A549 (cell line): ENCODE results near the gene CCDC71L. TPM values are rescaled to one million over a fixed set of nuclear protein-coding genes. Genes with fewer than 3 reads are reported as not detected.

ENCODE experiments used
- ATAC-seq, 2 experiments: fragments of 200-7000 bp in 1 of 2; fragments of >200 bp in 1 of 2; cut with Nextera tagmentation in 1 of 2; cut with Tn5 transposase in 1 of 2; 3 replicates each; pipeline versions ENCODE4 v1.8.0 to v1.9.1; 2018 to 2020; ENCODE audit warnings: mild to moderate bottlenecking in 1 of 2, moderate library complexity in 1 of 2
- CTCF ChIA-PET: fragments of 300-600 bp; sonication (Branson Sonifier 250); formaldehyde crosslinking; extraction: SDS; loops from one replicate; lab custom pipeline; 2021; ENCODE audit warnings: antibody characterized with exemption, inconsistent platforms; lab: Yijun Ruan, JAX
- POLR2A ChIA-PET: fragments of 350-600 bp; formaldehyde crosslinking; extraction: SDS; loops from one replicate; lab custom pipeline; 2021; ENCODE audit warnings: antibody characterized with exemption, inconsistent platforms; lab: Yijun Ruan, JAX
- DNase-seq, 2 experiments: peaks; one replicate each; pipeline versions ENCODE4 v3.0.0 to v3.0.0-alpha.2; 2011 to 2016; ENCODE audit warnings: low read depth in 1 of 2, low spot score in 1 of 2
- FAIRE-seq: peaks from 2 replicates; lab custom pipeline; 2011; peaks lifted over from hg19 to GRCh38; lab: Jason Lieb, UNC
- H3K27ac ChIP-seq, 2 experiments: fragments of >200 bp; sonication (Bioruptor Twin); formaldehyde crosslinking; 3 replicates each; pipeline ENCODE4 v1.5.1; 2016 to 2017
- H3K4me1 ChIP-seq: fragments of >200 bp; sonication (Bioruptor Twin); formaldehyde crosslinking; 3 replicates; pipeline ENCODE4 v1.6.1; 2016
- H3K4me2 ChIP-seq: fragments of >200 bp; sonication (Bioruptor Twin); formaldehyde crosslinking; 3 replicates; pipeline ENCODE4 v1.6.1; 2016
- H3K4me3 ChIP-seq: fragments of >200 bp; sonication (Bioruptor Twin); formaldehyde crosslinking; 3 replicates; pipeline ENCODE4 v1.5.1; 2016
- H3K9me3 ChIP-seq: fragments of >200 bp; sonication (Bioruptor Twin); formaldehyde crosslinking; 3 replicates; pipeline ENCODE4 v1.6.1; 2016
- CEBPB ChIP-seq, 2 experiments: fragments of >200 bp in 1 of 2; sonication (Bioruptor Twin) in 1 of 2; formaldehyde crosslinking in 1 of 2; IDR thresholded peaks; 2 replicates each; pipeline ENCODE4 v1.6.1; 2012 to 2016
- CHD2 ChIP-seq: fragments of 150-350 bp; IDR thresholded peaks from 2 replicates; pipeline ENCODE4 v1.6.1; 2014; ENCODE audit warnings: low read length; ENCODE audit not compliant: partially characterized antibody
- CTCF ChIP-seq: fragments of >200 bp; sonication (Bioruptor Twin); formaldehyde crosslinking; IDR thresholded peaks from 3 replicates; pipeline ENCODE4 v1.5.1; 2016
- E2F6 ChIP-seq: IDR thresholded peaks from 2 replicates; pipeline ENCODE4 v1.6.1; 2012; ENCODE audit warnings: low read depth, borderline replicate concordance
- EHMT2 ChIP-seq: fragments of 200-600 bp; sonication (generic); IDR thresholded peaks from 2 replicates; pipeline ENCODE4 v1.6.1; 2016; ENCODE audit warnings: antibody characterized with exemption, low read depth, mild to moderate bottlenecking, moderate library complexity
- ELK1 ChIP-seq: fragments of 150-350 bp; IDR thresholded peaks from 2 replicates; pipeline ENCODE4 v1.6.1; 2014; ENCODE audit warnings: low read depth, mild to moderate bottlenecking, low read length
- EP300 ChIP-seq, 2 experiments: fragments of >200 bp; sonication (Bioruptor Twin); formaldehyde crosslinking; IDR thresholded peaks; 2 replicates in 1 of 2; 3 replicates in 1 of 2; pipeline ENCODE4 v1.6.1; 2016 to 2017
- ESRRA ChIP-seq: fragments of 150-350 bp; IDR thresholded peaks from 2 replicates; pipeline ENCODE4 v1.6.1; 2014; ENCODE audit warnings: mild to moderate bottlenecking, low read length, borderline replicate concordance
- FOXS1 ChIP-seq: fragments of 250-450 bp; sonication (Bioruptor Pico); IDR thresholded peaks from 2 replicates; pipeline ENCODE4 v1.5.0; 2020; ENCODE audit warnings: mild to moderate bottlenecking, moderate library complexity
- HEYL ChIP-seq: fragments of 250-450 bp; sonication (Bioruptor Pico); IDR thresholded peaks from 2 replicates; pipeline ENCODE4 v1.8.0; 2021; ENCODE audit warnings: mild to moderate bottlenecking, moderate library complexity
- HOXA7 ChIP-seq: fragments of 250-450 bp; sonication (Bioruptor Pico); IDR thresholded peaks from 2 replicates; pipeline ENCODE4 v1.5.0; 2020; ENCODE audit warnings: mild to moderate bottlenecking, moderate library complexity
- MAZ ChIP-seq: fragments of 150-350 bp; IDR thresholded peaks from 2 replicates; pipeline ENCODE4 v1.6.1; 2014; ENCODE audit warnings: antibody characterized with exemption, low read depth, low read length, borderline replicate concordance
- MYC ChIP-seq: IDR thresholded peaks from 2 replicates; pipeline ENCODE4 v1.6.1; 2012; ENCODE audit warnings: mild to moderate bottlenecking, inconsistent platforms, low read length, improper control_type of control experiment, borderline replicate concordance
- NR3C1 ChIP-seq: fragments of >200 bp; sonication (Bioruptor Twin); formaldehyde crosslinking; IDR thresholded peaks from 3 replicates; pipeline ENCODE4 v1.6.1; 2017
- PBX3 ChIP-seq: IDR thresholded peaks from 2 replicates; pipeline ENCODE4 v1.6.1; 2012
- RAD21 ChIP-seq, 2 experiments: fragments of >200 bp in 1 of 2; sonication (Bioruptor Twin) in 1 of 2; formaldehyde crosslinking in 1 of 2; IDR thresholded peaks in 1 of 2; conservative IDR thresholded peaks in 1 of 2; 2 replicates in 1 of 2; 3 replicates in 1 of 2; pipeline ENCODE4 v1.6.1; 2012 to 2018; ENCODE audit warnings: inconsistent platforms in 1 of 2
- REST ChIP-seq: fragments of 200-600 bp; sonication (generic); IDR thresholded peaks from 2 replicates; pipeline ENCODE4 v1.6.1; 2016; ENCODE audit warnings: antibody characterized with exemption, mild to moderate bottlenecking, moderate library complexity
- TFCP2L1 ChIP-seq: fragments of 250-450 bp; sonication (Bioruptor Pico); IDR thresholded peaks from 2 replicates; pipeline ENCODE4 v1.5.0; 2021; ENCODE audit warnings: mild to moderate bottlenecking
- USF2 ChIP-seq: fragments of 450-650 bp; IDR thresholded peaks from 2 replicates; pipeline ENCODE4 v1.6.1; 2014; ENCODE audit warnings: antibody characterized with exemption
- ZC3H11A ChIP-seq: fragments of 450-650 bp; IDR thresholded peaks from 2 replicates; pipeline ENCODE4 v1.6.1; 2014; ENCODE audit warnings: antibody characterized with exemption, mild to moderate bottlenecking
- ZFP36 ChIP-seq: fragments of 450-650 bp; IDR thresholded peaks from 2 replicates; pipeline ENCODE4 v1.6.1; 2014; ENCODE audit warnings: borderline replicate concordance; ENCODE audit not compliant: partially characterized antibody
- ZSCAN20 ChIP-seq: fragments of 250-450 bp; sonication (Bioruptor Pico); IDR thresholded peaks from 2 replicates; pipeline ENCODE4 v1.8.0; 2022; ENCODE audit warnings: mild to moderate bottlenecking, moderate library complexity
- WGBS: methylation state at CpG from one replicate; pipeline ENCODE4 v1.1.6; 2017; ENCODE audit errors: missing lambda C conversion rate; 5-methylcytosine and 5-hydroxymethylcytosine counted together
- polyA plus RNA-seq, 4 experiments: library from polyadenylated mRNA; depleted of rRNA in 3 of 4; stranded (reverse); fragments of >200 nt; fragmentation: RNase III in 1 of 4; extraction: RNeasy Plus Mini Kit Qiagen cat#74134 plus additional on column Dnase treatment in 1 of 4; gene quantifications; 2 replicates in 3 of 4; 3 replicates in 1 of 4; pipeline ENCODE4 v1.2.3, GENCODE V29; 2011 to 2017

CCDC71L gene
- polyA plus RNA-seq, 2 of the 4 experiments (the other 2 are of a cell fraction): 9.1 to 11.4 TPM

GRCh38 chr7:106643216-106644000 lies 17.6 kb downstream of the CCDC71L start:
- FAIRE-seq (no peak), ATAC-seq (no peak), DNase-seq (no peak)
- H3K27ac ChIP-seq: no peak overlapping the region
- H3K4me1 ChIP-seq: no peaks in the 10 kb centered on the region; the same call in 2 of the 3 replicates
- no peaks in the 10 kb centered on the region; the same call in 2 of the 3 replicates for H3K9me3 ChIP-seq
- 7% methylated on average over 2 of the region's 2 CpGs for WGBS
- H3K4me3 ChIP-seq: no peak overlapping the region
- CTCF ChIA-PET: interaction anchor here (0.9 to 8.0 kb wide), 4 partner anchors 15 to 467 kb away, joined by 3 to 46 read pairs (median 6); partner anchors contain the start of gene CCDC71L
- TF ChIP-seq FOXS1 (CRISPR knock-in tag) (no peak), EP300 (IDR thresholded peaks at IDR 0.05) (no peak), RAD21 (conservative IDR thresholded peaks at IDR 0.05 in 1 of 2, IDR thresholded peaks at IDR 0.05 in 1 of 2) (no peak), USF2 (no peak), PBX3 (no peak), ESRRA (no peak), CHD2 (no peak), MAZ (no peak), REST (no peak)
- POLR2A ChIA-PET: no interaction called here
- H3K4me2 ChIP-seq: no peak overlapping the region

GRCh38 chr7:106641416-106641815 lies 19.5 kb downstream of the CCDC71L start:
- Histone ChIP-seq H3K9me3 (no peaks in the 10 kb centered on the region; the same call in 2 of the 3 replicates), H3K4me1 (no peaks in the 10 kb centered on the region; the same call in 2 of the 3 replicates), H3K4me3 (no peak overlapping the region), H3K27ac (no peak overlapping the region), H3K4me2 (no peak overlapping the region)
- DNase-seq (no peak), FAIRE-seq (no peak), ATAC-seq (no peak)
- POLR2A ChIA-PET: no interaction called here
- 63% methylated on average over 3 of the region's 3 CpGs for WGBS
- TF ChIP-seq ZFP36: no peak
- no peak for TF ChIP-seq HOXA7 (CRISPR knock-in tag)
- no peak for TF ChIP-seq ZC3H11A
- no peak for TF ChIP-seq E2F6
- no peak for TF ChIP-seq NR3C1
- TF ChIP-seq RAD21 (conservative IDR thresholded peaks at IDR 0.05 in 1 of 2, IDR thresholded peaks at IDR 0.05 in 1 of 2): no peak
- TF ChIP-seq HEYL (CRISPR knock-in tag): no peak
- TF ChIP-seq MAZ: no peak
- TF ChIP-seq MYC: no peak
- TF ChIP-seq CEBPB (IDR thresholded peaks at IDR 0.05): no peak
- no peak for TF ChIP-seq TFCP2L1 (CRISPR knock-in tag)
- no peak for TF ChIP-seq CTCF
- no peak for TF ChIP-seq ELK1
- TF ChIP-seq EHMT2: no peak
- TF ChIP-seq ZSCAN20 (CRISPR knock-in tag): no peak
- CTCF ChIA-PET: interaction anchor here (1.2 to 8.0 kb wide), 2 partner anchors 17 to 465 kb away, joined by 3 to 46 read pairs; partner anchors contain the start of gene CCDC71L
